ENCODE data around the gene CCR1.

The CCR1 gene

GRCh38 chr3:46208167-46208704 lies at the start of gene CCR1:
TSS of gene CCR1 (minus strand) at chr3:46208313. CDS start at chr3:46204313, 4,000 bp downstream.
- Histone ChIP-seq H3K36me3 (ENCODE audit: insufficient read depth, low read length) (no peaks in the 10 kb centered on the region), H3K9me3 (ENCODE audit: low read depth, low read length) (no peaks in the 10 kb centered on the region), H3K4me3 (no peak within 1 kb of the TSS), H3K9ac (ENCODE audit: insufficient read length) (no peak within 1 kb of the TSS), H3K27ac (no peak within 1 kb of the TSS)
- TF ChIP-seq FOXP2 (optimal IDR thresholded peaks at IDR 0.05; ENCODE audit: control extremely low read depth, extremely low read length, insufficient read depth) (no peak), EZH2 (IDR thresholded peaks at IDR 0.05) (no peak), POLR2AphosphoS5 (IDR thresholded peaks at IDR 0.05; ENCODE audit: borderline replicate concordance, low read depth, low read length) (no peak)
- no peak for DNase-seq (ENCODE audit: low read depth, low spot score)

GRCh38 chr3:46252980-46253379 lies 44.9 kb upstream of the CCR1 start:
- no peak overlapping the region for H3K27ac ChIP-seq
- no peaks in the 10 kb centered on the region for H3K9me3 ChIP-seq (ENCODE audit: low read depth, low read length)
- no peak for DNase-seq (ENCODE audit: low read depth, low spot score)
- no peak overlapping the region for H3K4me3 ChIP-seq
- H3K9ac ChIP-seq (ENCODE audit: insufficient read length) = no peak overlapping the region
- H3K36me3 ChIP-seq (ENCODE audit: insufficient read depth, low read length) = no peaks in the 10 kb centered on the region
- TF ChIP-seq POLR2AphosphoS5 (IDR thresholded peaks at IDR 0.05; ENCODE audit: borderline replicate concordance, low read depth, low read length) (no peak), EZH2 (IDR thresholded peaks at IDR 0.05) (no peak), FOXP2 (optimal IDR thresholded peaks at IDR 0.05; ENCODE audit: control extremely low read depth, extremely low read length, insufficient read depth) (no peak)

GRCh38 chr3:46245146-46245545 lies 37.0 kb upstream of the CCR1 start:
- no peaks in the 10 kb centered on the region for H3K36me3 ChIP-seq (ENCODE audit: insufficient read depth, low read length)
- no peak for TF ChIP-seq EZH2 (IDR thresholded peaks at IDR 0.05)
- TF ChIP-seq POLR2AphosphoS5 (IDR thresholded peaks at IDR 0.05; ENCODE audit: borderline replicate concordance, low read depth, low read length) = no peak
- TF ChIP-seq FOXP2 (optimal IDR thresholded peaks at IDR 0.05; ENCODE audit: control extremely low read depth, extremely low read length, insufficient read depth) = no peak
- no peak overlapping the region for H3K27ac ChIP-seq
- H3K9ac ChIP-seq (ENCODE audit: insufficient read length) = no peak overlapping the region
- no peak overlapping the region for H3K4me3 ChIP-seq
- H3K9me3 ChIP-seq (ENCODE audit: low read depth, low read length) = no peaks in the 10 kb centered on the region
- no peak for DNase-seq (ENCODE audit: low read depth, low spot score)

- no peak overlapping the region for H3K27ac ChIP-seq
- no peak for TF ChIP-seq POLR2AphosphoS5 (IDR thresholded peaks at IDR 0.05; ENCODE audit: borderline replicate concordance, low read depth, low read length)
- TF ChIP-seq FOXP2 (optimal IDR thresholded peaks at IDR 0.05; ENCODE audit: control extremely low read depth, extremely low read length, insufficient read depth) = no peak
- no peak for TF ChIP-seq EZH2 (IDR thresholded peaks at IDR 0.05)
- no peak overlapping the region for H3K9ac ChIP-seq (ENCODE audit: insufficient read length)
- no peaks in the 10 kb centered on the region for H3K9me3 ChIP-seq (ENCODE audit: low read depth, low read length)
- H3K36me3 ChIP-seq (ENCODE audit: insufficient read depth, low read length) = no peaks in the 10 kb centered on the region
- H3K4me3 ChIP-seq = no peak overlapping the region
- no peak for DNase-seq (ENCODE audit: low read depth, low spot score)
Measured at GRCh38 chr3:46243560-46243959, 35.4 kb upstream of the CCR1 start.

GRCh38 chr3:46242120-46242519 lies 34.0 kb upstream of the CCR1 start, which contains the start of gene CCR3:
TSS of gene CCR3 (plus strand) at chr3:46242460. CDS start at chr3:46265159, 22,699 bp downstream.
- TF ChIP-seq EZH2 (IDR thresholded peaks at IDR 0.05) (no peak), FOXP2 (optimal IDR thresholded peaks at IDR 0.05; ENCODE audit: control extremely low read depth, extremely low read length, insufficient read depth) (no peak), POLR2AphosphoS5 (IDR thresholded peaks at IDR 0.05; ENCODE audit: borderline replicate concordance, low read depth, low read length) (no peak)
- H3K27ac ChIP-seq = no peak within 1 kb of the TSS
- no peaks in the 10 kb centered on the region for H3K36me3 ChIP-seq (ENCODE audit: insufficient read depth, low read length)
- H3K9me3 ChIP-seq (ENCODE audit: low read depth, low read length) = no peaks in the 10 kb centered on the region
- DNase-seq (ENCODE audit: low read depth, low spot score) = no peak
- no peak within 1 kb of the TSS for H3K9ac ChIP-seq (ENCODE audit: insufficient read length)
- no peak within 1 kb of the TSS for H3K4me3 ChIP-seq

- no peak for TF ChIP-seq EZH2 (IDR thresholded peaks at IDR 0.05)
- no peak for TF ChIP-seq POLR2AphosphoS5 (IDR thresholded peaks at IDR 0.05; ENCODE audit: borderline replicate concordance, low read depth, low read length)
- TF ChIP-seq FOXP2 (optimal IDR thresholded peaks at IDR 0.05; ENCODE audit: control extremely low read depth, extremely low read length, insufficient read depth) = no peak
- DNase-seq (ENCODE audit: low read depth, low spot score) = no peak
- H3K9me3 ChIP-seq (ENCODE audit: low read depth, low read length) = no peaks in the 10 kb centered on the region
Measured at GRCh38 chr3:46239952-46240351, 31.8 kb upstream of the CCR1 start.

GRCh38 chr3:46239301-46239938 lies 31.3 kb upstream of the CCR1 start:
- Histone ChIP-seq H3K4me3 (no peak overlapping the region), H3K27ac (no peak overlapping the region), H3K9ac (ENCODE audit: insufficient read length) (no peak overlapping the region), H3K36me3 (ENCODE audit: insufficient read depth, low read length) (no peaks in the 10 kb centered on the region), H3K9me3 (ENCODE audit: low read depth, low read length) (no peaks in the 10 kb centered on the region)
- DNase-seq (ENCODE audit: low read depth, low spot score) = no peak
- TF ChIP-seq FOXP2 (optimal IDR thresholded peaks at IDR 0.05; ENCODE audit: control extremely low read depth, extremely low read length, insufficient read depth) (no peak), EZH2 (IDR thresholded peaks at IDR 0.05) (no peak)

More at GRCh38 chr3:46239952-46240351, 31.8 kb upstream of the CCR1 start:
- H3K27ac ChIP-seq = no peak overlapping the region
- no peak overlapping the region for H3K9ac ChIP-seq (ENCODE audit: insufficient read length)
- H3K36me3 ChIP-seq (ENCODE audit: insufficient read depth, low read length) = no peaks in the 10 kb centered on the region
- H3K4me3 ChIP-seq = no peak overlapping the region

GRCh38 chr3:46238386-46238785 lies 30.3 kb upstream of the CCR1 start:
- Histone ChIP-seq H3K4me3 (no peak overlapping the region), H3K27ac (no peak overlapping the region), H3K9me3 (ENCODE audit: low read depth, low read length) (no peaks in the 10 kb centered on the region), H3K9ac (ENCODE audit: insufficient read length) (no peak overlapping the region), H3K36me3 (ENCODE audit: insufficient read depth, low read length) (no peaks in the 10 kb centered on the region)
- DNase-seq (ENCODE audit: low read depth, low spot score) = no peak
- no peak for TF ChIP-seq POLR2AphosphoS5 (IDR thresholded peaks at IDR 0.05; ENCODE audit: borderline replicate concordance, low read depth, low read length)
- TF ChIP-seq FOXP2 (optimal IDR thresholded peaks at IDR 0.05; ENCODE audit: control extremely low read depth, extremely low read length, insufficient read depth) = no peak
- TF ChIP-seq EZH2 (IDR thresholded peaks at IDR 0.05) = no peak

Data from SK-N-MC (cell line).